ENCODE measurements around the gene ATP2A3. TPM values are rescaled to one million over a fixed set of nuclear protein-coding genes. Genes with fewer than 3 reads are reported as not detected.

Gene ATP2A3
- polyA plus RNA-seq, 3 donors: 6.9 to 46.5 (median 9.5) TPM

DNA sequence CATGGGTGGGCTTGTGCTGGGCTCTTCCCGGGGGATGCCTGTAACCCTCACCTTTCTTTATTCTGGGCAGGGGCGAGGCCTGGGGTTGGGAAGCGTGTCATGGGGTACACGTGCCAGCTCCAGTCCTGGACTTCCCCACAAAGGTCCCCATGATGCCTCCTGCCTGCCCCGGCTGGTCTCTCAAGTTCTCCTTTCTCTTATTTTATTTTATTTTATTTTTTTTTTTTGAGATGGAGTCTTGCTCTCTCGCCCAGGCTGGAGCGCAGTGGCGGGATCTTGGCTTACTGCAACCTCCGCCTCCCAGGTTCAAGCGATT, 8.6 kb downstream of the ATP2A3 start:
- no peaks in the 10 kb centered on the region for H3K9me3 ChIP-seq (replicated peaks in 1 of 2; ENCODE audit: control insufficient read depth in 1 of 2, insufficient read depth in 1 of 2, low read length in 2 of 2)
- DNase-seq: peak in 2 of 3 donors; percentile 5 to 59
- Mint-ChIP-seq H3K27me3 (ENCODE audit: low read depth in 3 of 3) (no peaks in the 10 kb centered on the region), H3K4me3 (no peak overlapping the region), H3K27ac (peak overlapping the region in 5 of 7 donors; percentile 55 to 71 (median 61)), H3K36me3 (peaks cover 41 to 55% of the 10 kb centered on the region in 2 donors), H3K9me3 (no peaks in the 10 kb centered on the region), H3K4me1 (peaks cover 23% of the 10 kb centered on the region)
- peaks cover 15 to 44% of the 10 kb centered on the region in 2 donors for H3K36me3 ChIP-seq (replicated peaks in 1 of 2; ENCODE audit: control insufficient read depth in 1 of 2, insufficient read depth in 2 of 2, low read length in 2 of 2)
- peaks cover 48% of the 10 kb centered on the region for H4K20me1 ChIP-seq (ENCODE audit: insufficient read depth, low read length)
- peaks cover 66% of the 10 kb centered on the region for H3K79me2 ChIP-seq (ENCODE audit: insufficient read depth, low read length)
- no peak overlapping the region for H3K9ac ChIP-seq (ENCODE audit: insufficient read depth, low read length, poor library complexity, severe bottlenecking)
- no peak overlapping the region for H3K4me2 ChIP-seq (replicated peaks; ENCODE audit: extremely low read depth, low read length, poor library complexity, severe bottlenecking)
- no peak overlapping the region for H3K27ac ChIP-seq (ENCODE audit: low read depth in 1 of 2, low read length in 2 of 2)
- H3K27me3 ChIP-seq (ENCODE audit: control insufficient read depth in 2 of 2, insufficient read depth in 2 of 2, low read length in 2 of 2): no peaks in the 10 kb centered on the region
- TF ChIP-seq, protein P1, sequence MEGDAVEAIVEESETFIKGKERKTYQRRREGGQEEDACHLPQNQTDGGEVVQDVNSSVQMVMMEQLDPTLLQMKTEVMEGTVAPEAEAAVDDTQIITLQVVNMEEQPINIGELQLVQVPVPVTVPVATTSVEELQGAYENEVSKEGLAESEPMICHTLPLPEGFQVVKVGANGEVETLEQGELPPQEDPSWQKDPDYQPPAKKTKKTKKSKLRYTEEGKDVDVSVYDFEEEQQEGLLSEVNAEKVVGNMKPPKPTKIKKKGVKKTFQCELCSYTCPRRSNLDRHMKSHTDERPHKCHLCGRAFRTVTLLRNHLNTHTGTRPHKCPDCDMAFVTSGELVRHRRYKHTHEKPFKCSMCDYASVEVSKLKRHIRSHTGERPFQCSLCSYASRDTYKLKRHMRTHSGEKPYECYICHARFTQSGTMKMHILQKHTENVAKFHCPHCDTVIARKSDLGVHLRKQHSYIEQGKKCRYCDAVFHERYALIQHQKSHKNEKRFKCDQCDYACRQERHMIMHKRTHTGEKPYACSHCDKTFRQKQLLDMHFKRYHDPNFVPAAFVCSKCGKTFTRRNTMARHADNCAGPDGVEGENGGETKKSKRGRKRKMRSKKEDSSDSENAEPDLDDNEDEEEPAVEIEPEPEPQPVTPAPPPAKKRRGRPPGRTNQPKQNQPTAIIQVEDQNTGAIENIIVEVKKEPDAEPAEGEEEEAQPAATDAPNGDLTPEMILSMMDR (IDR thresholded peaks at IDR 0.05): no peak
- WGBS (ENCODE audit: insufficient coverage): 88% methylated on average over 5 of the region's 10 CpGs
- H2AFZ ChIP-seq (ENCODE audit: insufficient read depth, low read depth, low read length, poor library complexity, severe bottlenecking): no peak overlapping the region
- H3K4me1 ChIP-seq (ENCODE audit: control insufficient read depth in 1 of 2, insufficient read depth in 2 of 2, low read length in 2 of 2): peaks cover 9 to 16% of the 10 kb centered on the region in 2 donors
- no peak overlapping the region for H3K4me3 ChIP-seq (replicated peaks in 1 of 3; ENCODE audit: low read depth in 2 of 3, low read length in 3 of 3)
- intact Hi-C loops (cut with micrococcal nuclease): no loop called here

GRCh38 chr17:3954976-3955672, 9.1 kb downstream of the ATP2A3 start:
- H3K9ac ChIP-seq (ENCODE audit: insufficient read depth, low read length, poor library complexity, severe bottlenecking): no peak overlapping the region
- H3K36me3 Mint-ChIP-seq: peaks cover 41 to 55% of the 10 kb centered on the region in 2 donors
- H2AFZ ChIP-seq (ENCODE audit: insufficient read depth, low read depth, low read length, poor library complexity, severe bottlenecking): no peak overlapping the region
- no peaks in the 10 kb centered on the region for H3K27me3 ChIP-seq (ENCODE audit: control insufficient read depth in 2 of 2, insufficient read depth in 2 of 2, low read length in 2 of 2)
- peaks cover 45% of the 10 kb centered on the region for H4K20me1 ChIP-seq (ENCODE audit: insufficient read depth, low read length)
- no peak overlapping the region for H3K4me3 Mint-ChIP-seq
- no peaks in the 10 kb centered on the region for H3K9me3 ChIP-seq (replicated peaks in 1 of 2; ENCODE audit: control insufficient read depth in 1 of 2, insufficient read depth in 1 of 2, low read length in 2 of 2)
- H3K9me3 Mint-ChIP-seq: no peaks in the 10 kb centered on the region
- no peaks in the 10 kb centered on the region for H3K27me3 Mint-ChIP-seq (ENCODE audit: low read depth in 3 of 3)
- H3K79me2 ChIP-seq (ENCODE audit: insufficient read depth, low read length): peaks cover 61% of the 10 kb centered on the region
- intact Hi-C loops (cut with micrococcal nuclease): no loop called here
- peak overlapping the region in 1 of 2 donors; percentile 41 for H3K27ac ChIP-seq (ENCODE audit: low read depth in 1 of 2, low read length in 2 of 2)
- H3K4me1 ChIP-seq (ENCODE audit: control insufficient read depth in 1 of 2, insufficient read depth in 2 of 2, low read length in 2 of 2): peaks cover 4 to 11% of the 10 kb centered on the region in 2 donors
- peaks cover 18% of the 10 kb centered on the region for H3K4me1 Mint-ChIP-seq
- no peak overlapping the region for H3K4me2 ChIP-seq (replicated peaks; ENCODE audit: extremely low read depth, low read length, poor library complexity, severe bottlenecking)
- H3K4me3 ChIP-seq (replicated peaks in 1 of 3; ENCODE audit: low read depth in 2 of 3, low read length in 3 of 3): no peak overlapping the region
- TF ChIP-seq, protein P1 (IDR thresholded peaks at IDR 0.05): no peak
- H3K27ac Mint-ChIP-seq: peak overlapping the region in 5 of 7 donors; percentile 61 to 83 (median 63)
- peaks cover 19 to 49% of the 10 kb centered on the region in 2 donors for H3K36me3 ChIP-seq (replicated peaks in 1 of 2; ENCODE audit: control insufficient read depth in 1 of 2, insufficient read depth in 2 of 2, low read length in 2 of 2)
- WGBS (ENCODE audit: insufficient coverage): 83% methylated on average over 14 of the region's 18 CpGs
- DNase-seq: no peak

All from CD14-positive monocyte (primary cell).